Measurements from ENCODE around the gene MRPL49.

DNA sequence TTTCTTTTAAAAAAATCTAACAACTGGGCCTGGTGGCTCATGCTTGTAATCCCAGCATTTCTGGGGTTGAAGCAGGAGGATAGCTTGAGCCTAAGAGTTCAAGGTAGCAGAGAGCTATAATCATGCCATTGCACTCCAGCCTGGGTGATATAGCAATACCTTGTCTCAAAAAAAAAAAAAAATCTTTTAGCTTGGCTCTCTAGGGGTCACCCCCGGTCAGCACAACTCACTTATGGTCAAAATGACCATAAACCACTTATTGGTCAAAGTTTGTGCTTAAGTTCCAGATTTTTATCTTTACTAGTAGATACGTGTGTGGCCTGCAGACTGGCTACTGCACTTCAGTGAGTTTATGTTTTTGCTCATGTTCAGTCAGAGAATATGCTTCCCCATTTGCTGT lies 41.6 kb downstream of the MRPL49 start:
- TF ChIP-seq, protein P1, sequence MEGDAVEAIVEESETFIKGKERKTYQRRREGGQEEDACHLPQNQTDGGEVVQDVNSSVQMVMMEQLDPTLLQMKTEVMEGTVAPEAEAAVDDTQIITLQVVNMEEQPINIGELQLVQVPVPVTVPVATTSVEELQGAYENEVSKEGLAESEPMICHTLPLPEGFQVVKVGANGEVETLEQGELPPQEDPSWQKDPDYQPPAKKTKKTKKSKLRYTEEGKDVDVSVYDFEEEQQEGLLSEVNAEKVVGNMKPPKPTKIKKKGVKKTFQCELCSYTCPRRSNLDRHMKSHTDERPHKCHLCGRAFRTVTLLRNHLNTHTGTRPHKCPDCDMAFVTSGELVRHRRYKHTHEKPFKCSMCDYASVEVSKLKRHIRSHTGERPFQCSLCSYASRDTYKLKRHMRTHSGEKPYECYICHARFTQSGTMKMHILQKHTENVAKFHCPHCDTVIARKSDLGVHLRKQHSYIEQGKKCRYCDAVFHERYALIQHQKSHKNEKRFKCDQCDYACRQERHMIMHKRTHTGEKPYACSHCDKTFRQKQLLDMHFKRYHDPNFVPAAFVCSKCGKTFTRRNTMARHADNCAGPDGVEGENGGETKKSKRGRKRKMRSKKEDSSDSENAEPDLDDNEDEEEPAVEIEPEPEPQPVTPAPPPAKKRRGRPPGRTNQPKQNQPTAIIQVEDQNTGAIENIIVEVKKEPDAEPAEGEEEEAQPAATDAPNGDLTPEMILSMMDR (IDR thresholded peaks at IDR 0.05; ENCODE audit: extremely low read depth in 1 of 2, insufficient read depth in 1 of 2, low read depth in 1 of 2, low read length in 2 of 2), result no peak
- TF ChIP-seq, protein P2, sequence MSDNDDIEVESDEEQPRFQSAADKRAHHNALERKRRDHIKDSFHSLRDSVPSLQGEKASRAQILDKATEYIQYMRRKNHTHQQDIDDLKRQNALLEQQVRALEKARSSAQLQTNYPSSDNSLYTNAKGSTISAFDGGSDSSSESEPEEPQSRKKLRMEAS (IDR thresholded peaks at IDR 0.05; ENCODE audit: insufficient read depth, insufficient read length), result no peak
